NCI-H1092 treated with DMSO at 0.1 percent for 48 hours (cell line): ENCODE data around the gene DEAF1.
A peak's percentile ranks its signal among the peaks of the same experiment; 100 is the strongest.
"Not testable (repeated sequence)": the region's sequence is repeated elsewhere in the genome, so short reads cannot be mapped to it uniquely, and the experiment has no call there.

ENCODE experiments used
- DNase-seq: peaks from one replicate; lab custom pipeline; 2025; lab: John Stamatoyannopoulos, UW

DEAF1 gene

GRCh38 chr11:694563-695287 is at the start of gene DEAF1:
DEAF1 (minus strand) TSS chr11:695222; CDS start chr11:695047, 175 bp downstream.
- DNase-seq: peak; percentile 98

- DNase-seq: no peak
These were observed 47.7 kb upstream of the DEAF1 start for GRCh38 chr11:742571-743201.

DNA sequence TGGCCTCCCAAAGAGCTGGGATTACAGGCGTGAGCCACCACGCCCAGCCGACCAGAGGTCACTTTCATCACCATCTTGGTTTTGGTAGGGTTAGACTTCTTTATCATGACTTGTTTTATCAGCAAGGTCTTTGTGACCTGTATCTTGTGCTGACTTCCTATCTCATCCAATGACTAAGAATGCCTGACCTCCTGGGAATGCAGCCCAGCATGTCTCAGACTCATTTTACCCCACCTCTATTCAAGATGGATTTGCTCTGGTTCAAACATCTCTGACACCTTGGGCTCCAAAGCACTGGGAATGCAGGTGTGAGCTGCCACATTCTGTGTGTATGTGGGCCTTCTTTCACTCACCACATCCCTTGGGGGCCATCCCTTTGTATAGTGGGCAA is 47.1 kb upstream of the DEAF1 start:
- no peak for DNase-seq

DNA sequence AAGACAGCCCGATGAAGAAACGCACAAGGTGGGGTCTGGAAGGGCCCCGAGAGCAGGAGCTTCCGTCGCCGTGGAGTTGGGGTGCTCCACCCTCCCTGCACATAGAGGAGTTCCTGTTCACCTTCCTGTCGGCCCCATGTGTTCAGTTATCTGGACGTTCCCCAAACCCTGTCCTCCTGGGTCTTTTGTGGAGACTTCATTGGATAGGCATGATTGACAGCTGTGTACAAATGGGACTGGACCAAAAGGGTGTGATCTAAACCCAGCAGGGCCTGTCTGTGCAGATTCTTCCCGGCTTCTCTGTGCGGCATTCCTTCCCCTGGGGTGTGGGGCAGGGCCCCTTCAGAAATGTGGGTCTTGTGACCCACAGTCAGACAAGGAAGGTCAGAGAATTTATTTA is 42.9 kb upstream of the DEAF1 start:
- not testable (repeated sequence) for DNase-seq

- no peak for DNase-seq
These were observed 42.3 kb upstream of the DEAF1 start for GRCh38 chr11:737366-737765.

DNA sequence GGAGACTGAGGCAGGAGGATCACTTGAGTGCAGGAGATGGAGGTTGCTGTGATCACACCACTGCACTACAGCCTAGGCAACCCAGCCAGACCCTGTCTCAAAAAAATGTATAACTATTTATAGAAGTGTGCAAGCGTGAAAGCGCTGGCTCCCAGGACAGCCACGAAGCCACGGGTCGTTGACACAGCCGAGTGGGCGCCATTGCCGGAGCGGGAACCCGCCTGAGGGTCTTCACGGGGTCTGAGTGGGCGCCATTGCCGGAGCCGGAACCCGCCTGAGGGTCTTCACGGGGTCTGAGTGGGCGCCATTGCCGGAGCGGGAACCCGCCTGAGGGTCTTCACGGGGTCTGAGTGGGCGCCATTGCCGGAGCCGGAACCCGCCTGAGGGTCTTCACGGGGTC is 39.5 kb upstream of the DEAF1 start:
- DNase-seq: not testable (repeated sequence)

- no peak for DNase-seq
These were observed 38.0 kb upstream of the DEAF1 start for GRCh38 chr11:733072-733471.

GRCh38 chr11:729492-730074 is 34.6 kb upstream of the DEAF1 start:
- no peak for DNase-seq

- no peak for DNase-seq
These were observed 34.0 kb upstream of the DEAF1 start for GRCh38 chr11:728901-729491.

GRCh38 chr11:727859-728748 is 33.1 kb upstream of the DEAF1 start:
- DNase-seq: peak; percentile 44

DNA sequence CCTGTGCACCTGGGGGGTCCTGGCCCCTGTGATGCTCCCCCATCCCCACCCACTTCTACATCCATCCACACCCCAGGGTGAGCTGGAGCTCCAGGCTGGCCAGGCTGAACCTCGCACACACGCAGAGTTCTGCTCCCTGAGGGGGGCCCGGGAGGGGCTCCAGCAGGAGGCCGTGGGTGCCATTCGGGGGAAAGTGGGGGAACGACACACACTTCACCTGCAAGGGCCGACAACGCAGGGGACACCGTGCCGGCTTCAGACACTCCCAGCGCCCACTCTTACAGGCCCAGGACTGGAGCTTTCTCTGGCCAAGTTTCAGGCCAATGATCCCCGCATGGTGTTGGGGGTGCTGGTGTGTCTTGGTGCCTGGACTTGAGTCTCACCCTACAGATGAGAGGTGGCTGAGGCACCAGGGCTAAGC is 32.3 kb upstream of the DEAF1 start:
- no peak for DNase-seq

DNA sequence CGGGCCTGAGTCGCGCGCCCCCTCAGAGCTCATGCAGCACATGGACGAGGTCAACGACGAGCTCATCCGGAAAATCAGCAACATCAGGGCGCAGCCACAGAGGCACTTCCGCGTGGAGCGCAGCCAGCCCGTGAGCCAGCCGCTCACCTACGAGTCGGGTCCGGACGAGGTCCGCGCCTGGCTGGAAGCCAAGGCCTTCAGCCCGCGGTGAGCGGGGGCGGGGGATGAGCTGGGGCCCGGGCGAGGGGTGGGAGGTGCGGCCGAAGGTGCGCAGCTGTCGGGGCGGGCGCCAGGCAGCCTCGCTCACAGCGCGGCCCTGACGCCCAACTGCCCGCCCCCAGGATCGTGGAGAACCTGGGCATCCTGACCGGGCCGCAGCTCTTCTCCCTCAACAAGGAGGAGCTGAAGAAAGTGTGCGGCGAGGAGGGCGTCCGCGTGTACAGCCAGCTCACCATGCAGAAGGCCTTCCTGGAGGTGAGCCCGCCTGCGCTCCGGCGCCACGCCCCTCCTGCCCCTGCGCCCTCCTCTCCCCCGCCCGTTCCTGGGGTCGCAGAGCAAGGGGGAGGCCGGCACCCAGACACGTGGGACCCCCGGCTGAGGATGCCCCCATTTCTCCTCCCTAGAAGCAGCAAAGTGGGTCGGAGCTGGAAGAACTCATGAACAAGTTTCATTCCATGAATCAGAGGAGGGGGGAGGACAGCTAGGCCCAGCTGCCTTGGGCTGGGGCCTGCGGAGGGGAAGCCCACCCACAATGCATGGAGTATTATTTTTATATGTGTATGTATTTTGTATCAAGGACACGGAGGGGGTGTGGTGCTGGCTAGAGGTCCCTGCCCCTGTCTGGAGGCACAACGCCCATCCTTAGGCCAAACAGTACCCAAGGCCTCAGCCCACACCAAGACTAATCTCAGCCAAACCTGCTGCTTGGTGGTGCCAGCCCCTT is 31.5 kb upstream of the DEAF1 start:
- peak; percentile 16 for DNase-seq

GRCh38 chr11:725624-726202 is 30.7 kb upstream of the DEAF1 start:
- no peak for DNase-seq

DNA sequence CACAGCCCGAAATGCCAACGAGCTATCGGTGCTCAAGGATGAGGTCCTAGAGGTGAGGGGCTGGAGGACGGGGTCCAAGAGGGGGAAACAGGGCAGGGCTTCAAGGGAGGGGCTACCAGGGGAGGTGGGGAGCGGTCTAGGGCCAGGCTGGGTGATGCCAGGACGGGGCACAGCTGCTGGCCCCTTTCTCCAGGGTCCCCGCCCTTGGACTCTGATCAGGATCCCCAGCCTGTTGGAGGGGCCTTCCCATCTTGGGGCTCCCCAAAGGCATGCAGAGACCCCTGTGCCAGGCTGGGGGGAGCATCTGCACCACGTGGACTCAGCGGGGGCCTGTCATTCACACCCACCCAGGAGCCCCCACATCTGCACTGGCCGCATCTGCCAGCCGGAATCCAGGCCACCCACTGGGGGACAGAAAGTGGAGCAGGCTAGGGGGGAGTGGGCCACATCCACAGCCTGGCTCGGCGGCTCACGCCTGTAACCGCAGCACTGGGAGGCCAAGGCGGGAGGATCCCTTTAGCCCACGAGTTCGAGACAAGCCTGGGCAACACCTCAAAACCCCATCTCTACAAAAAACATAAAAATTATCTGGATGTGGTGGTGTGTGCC is 29.9 kb upstream of the DEAF1 start:
- no peak for DNase-seq

DNA sequence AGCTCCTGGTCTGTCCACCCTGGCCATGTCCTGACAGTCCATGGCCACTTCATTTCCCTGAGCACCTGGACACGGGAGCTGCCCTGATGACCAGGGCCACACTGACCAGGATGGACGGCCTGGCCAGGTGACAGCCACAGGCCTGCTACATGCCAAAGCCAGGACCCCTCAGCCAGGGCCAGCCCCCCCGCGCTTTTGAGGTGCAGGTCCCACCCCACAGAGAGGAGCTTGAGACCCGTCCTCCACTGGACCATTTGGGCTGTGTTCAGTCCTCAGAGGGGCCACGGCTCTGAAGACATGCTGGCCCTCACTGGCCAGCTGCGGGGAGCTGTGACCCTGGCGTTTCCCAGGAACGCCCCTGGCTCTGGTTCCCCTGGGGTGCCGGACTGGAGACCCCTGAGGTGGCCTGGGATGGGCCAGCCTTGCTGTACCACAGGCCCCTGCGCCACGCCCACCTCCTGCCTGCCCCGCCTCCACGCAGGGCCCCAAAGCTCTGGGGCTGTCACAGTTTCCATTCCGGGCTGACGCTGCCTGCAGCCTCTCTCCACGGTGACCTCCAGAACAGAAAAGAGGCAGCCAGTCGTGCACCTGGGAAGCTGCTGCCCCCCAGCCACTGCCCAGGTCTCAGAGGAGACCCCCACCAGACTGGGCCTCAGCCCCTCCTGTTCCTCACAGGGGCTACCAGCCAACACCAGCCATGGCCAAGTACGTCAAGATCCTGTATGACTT is 29.2 kb upstream of the DEAF1 start:
- DNase-seq: no peak

DNA sequence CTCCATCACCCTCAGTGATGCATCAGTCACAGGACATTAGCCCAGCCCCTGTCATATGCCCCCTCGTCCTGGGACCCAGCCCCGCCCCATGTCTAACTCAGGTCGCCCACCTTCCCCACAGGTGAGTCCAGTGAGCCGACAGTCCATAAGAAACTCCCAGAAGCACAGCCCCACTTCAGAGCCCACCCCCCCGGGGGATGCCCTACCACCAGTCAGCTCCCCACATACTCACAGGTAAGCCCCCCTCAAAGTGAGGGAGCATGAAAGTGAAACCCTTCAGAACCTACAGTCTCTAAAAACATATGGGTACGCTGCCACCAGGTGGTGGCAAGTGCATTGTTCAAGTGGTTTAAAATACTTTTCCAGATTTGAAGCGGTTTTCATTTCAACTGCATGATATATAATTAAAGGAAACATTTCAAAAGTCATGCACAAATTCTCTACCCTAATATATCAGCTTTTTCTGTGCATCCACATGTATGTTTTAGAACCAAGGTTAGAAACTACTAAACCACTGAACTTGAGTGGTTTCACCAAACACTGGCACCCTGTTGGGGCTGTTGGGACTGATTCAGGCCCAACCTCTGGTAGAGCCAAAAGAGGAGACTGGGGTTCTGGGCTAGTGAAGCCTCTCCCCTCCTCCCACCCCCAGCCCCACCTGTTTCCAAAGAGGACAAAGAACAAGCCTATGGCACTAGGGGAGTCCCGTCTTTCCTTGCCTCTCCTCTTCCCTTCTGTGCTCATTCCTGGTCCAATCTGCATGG is 28.3 kb upstream of the DEAF1 start:
- DNase-seq: peak; percentile 51

GRCh38 chr11:722346-722811 is 27.4 kb upstream of the DEAF1 start:
- DNase-seq: no peak

DNA sequence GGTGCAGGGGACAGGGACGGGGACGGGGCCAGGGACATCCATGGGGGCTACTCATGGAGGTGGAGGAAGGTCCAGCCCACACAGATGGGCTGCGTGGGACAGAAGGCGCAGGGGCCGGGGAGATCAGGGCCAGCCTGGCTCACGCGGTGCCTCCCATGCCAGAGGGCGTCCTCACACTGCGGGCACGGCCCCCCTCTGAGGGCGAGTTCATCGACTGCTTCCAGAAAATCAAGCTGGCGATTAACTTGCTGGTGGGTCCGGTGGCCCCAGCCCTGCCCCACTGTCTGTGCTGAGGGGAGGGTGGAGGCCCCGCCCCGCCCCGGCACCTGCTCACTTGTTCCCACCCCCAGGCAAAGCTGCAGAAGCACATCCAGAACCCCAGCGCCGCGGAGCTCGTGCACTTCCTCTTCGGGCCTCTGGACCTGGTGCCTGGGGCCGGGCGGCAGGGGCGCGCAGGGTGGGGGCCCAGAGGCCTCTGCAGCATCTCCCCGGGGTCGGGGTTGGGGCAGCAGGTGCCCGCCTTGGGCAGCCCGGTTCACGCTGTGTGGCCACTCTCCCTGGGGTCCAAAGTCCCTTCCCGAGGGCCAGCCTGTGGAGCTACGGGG is 26.8 kb upstream of the DEAF1 start:
- DNase-seq: peak; percentile 20
